Dermis microvascular lymphatic vessel endothelial cell (primary cell): Measurements from ENCODE around the gene CYSLTR2. TPM values are rescaled to one million over a fixed set of nuclear protein-coding genes. Genes with fewer than 3 reads are reported as not detected.

Experiments used
- DNase-seq, 2 donors: peaks; one replicate each; pipeline versions ENCODE4 v3.0.0 to v3.0.0-alpha.2; 2010; ENCODE audit warnings: low read depth in 2 of 2
- total RNA-seq: library from RNA; depleted of rRNA; stranded (reverse); fragments of >200 nt; gene quantifications from 2 replicates; pipeline ENCODE4 v1.2.1, GENCODE V29; 2014

CYSLTR2 gene
- total RNA-seq, 1 donor from 2014 or later = not detected

- DNase-seq = no peak
These were observed 84.6 kb downstream of the CYSLTR2 start for GRCh38 chr13:48738311-48738710.

DNA sequence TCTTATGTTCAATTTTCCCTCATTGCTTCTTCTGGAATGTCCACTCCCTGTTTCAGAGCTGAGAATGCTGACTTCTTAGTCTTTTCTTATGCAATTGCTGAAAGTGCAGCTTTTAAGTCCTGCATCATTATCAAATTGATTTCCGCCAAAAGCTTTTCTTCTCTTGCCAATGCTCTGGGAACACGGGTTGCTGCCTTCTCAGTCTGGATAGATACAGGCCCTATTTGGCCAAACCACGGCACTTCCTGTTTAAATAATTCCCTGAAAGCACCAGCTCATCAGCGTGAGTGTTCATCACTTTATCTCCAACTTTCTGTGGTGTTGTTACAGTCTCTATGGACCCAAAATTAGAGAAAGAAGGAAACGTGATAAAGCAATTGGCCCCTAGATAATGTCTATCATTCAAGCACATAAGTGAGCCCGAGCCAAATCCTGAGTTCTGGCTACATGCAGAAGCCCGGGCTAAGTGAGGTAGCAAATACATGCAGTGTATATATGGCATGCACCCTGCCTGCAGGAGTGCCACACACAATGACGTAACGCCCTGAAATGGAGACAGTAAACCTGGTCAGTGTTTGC is 85.7 kb downstream of the CYSLTR2 start:
- no peak for DNase-seq

DNA sequence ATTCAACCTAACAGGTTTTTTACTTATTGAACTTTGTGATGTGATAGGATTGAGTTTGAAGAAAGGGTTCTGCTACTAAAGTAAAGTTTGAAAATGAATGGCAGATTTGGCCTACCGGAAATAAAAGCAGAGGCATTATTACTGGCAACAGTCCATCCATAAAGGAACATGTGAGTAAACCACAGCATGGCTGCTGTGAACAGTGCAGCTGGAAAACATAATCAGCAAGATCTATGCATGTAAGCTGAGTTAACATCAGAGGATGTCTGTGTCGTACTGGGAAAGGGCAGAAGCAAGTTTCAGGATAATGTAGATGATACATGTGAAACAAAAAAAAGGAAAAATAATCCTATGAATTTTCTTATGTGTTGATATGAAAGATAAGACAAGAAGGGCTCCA is 87.6 kb downstream of the CYSLTR2 start:
- peak; percentile 35 to 40 for DNase-seq

- DNase-seq = no peak
These were observed 93.1 kb downstream of the CYSLTR2 start for GRCh38 chr13:48746821-48747220.

- DNase-seq = no peak
These were observed 95.0 kb downstream of the CYSLTR2 start for GRCh38 chr13:48748681-48749080.

DNA sequence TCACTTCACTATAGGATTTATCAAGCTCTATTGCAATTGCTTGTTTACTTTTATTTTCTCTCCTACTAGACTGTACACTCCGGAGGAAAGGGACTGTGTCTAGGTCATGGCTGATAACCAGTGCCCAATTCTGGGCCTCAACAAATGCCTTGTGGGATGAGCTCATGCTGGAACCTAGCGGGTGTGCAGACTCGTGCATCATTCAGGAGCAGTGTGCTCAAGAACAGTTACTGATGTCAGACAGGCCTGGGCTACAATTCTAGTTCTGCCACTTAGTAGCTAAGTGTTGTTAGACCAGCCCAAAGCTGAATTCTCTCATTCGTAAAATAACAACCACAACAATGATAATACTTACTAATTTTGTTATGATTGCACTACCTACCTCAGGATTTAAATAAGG is 95.4 kb downstream of the CYSLTR2 start:
- no peak for DNase-seq

DNA sequence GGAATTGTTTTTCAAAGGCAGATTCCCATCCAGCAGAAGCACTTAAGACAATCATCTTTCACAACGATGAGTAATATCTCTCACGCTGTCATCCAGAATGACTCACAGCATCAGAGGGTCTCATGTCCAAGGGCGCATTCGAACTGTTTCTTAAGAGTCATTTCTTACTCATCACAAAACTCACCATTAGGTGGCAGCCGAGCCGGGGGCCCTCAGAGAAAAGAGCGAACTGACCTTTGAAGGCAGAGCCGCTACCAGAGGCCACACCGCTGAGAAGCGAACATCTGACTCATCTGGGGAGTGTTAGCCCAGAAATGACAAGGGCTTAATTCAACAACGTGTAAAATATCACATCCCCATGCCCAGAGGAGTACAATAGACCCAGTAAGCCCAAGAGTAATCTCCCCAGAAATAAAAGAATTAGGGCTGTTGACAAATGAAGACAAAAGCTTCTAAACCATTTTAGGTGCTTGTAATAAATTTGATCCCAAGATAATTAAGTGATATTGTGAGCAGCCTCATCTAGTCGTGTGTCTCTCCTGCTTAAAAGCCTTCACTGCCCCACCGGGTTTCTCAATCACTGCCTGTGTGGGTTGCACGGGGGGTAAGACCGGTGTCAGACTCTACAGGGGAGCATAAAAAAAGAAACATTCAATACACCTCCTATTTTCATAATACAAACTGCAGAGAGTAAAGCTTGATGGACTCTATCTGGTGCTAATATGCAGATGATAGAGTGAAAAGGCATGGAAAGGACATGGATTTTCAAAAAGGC is 96.2 kb downstream of the CYSLTR2 start:
- DNase-seq = peak in 1 of 2 donors; percentile 83

DNA sequence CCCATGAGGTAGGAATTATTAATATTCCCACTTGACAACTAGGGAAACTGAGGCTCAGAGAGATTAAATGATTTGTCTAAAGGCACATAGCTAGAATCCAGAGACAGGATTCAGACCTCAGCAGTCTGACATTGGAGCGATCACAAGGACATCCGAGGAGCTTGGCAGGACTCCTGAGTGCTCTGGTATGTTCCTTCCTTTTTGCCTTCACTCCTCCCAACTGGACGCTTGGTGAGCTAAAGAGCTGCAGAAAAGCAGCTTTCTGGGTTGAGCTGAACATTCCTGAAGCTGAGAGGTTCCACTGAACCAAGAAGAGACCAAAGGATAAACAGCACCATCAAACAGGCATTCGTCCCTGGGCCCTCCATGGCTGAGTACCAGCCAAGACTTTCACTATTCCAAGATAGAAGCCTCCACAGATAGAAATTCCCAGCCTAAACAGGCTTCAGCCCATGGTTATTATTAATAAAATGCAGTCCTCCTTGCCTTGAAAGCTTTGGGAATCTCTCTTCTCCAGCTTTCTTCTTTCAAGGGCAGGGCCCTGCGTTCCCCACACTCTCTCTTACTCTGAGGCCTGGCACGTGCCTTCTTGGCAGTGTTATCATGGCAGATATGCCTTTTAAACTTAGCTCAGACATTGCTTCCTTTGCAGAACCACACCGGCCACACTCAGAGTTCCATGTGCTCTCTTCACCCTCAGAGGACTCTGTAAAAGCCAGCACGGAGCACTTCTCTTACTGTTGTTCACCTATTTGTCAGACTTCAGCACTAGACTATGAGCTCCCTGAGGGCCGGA is 97.1 kb downstream of the CYSLTR2 start:
- DNase-seq = no peak

DNA sequence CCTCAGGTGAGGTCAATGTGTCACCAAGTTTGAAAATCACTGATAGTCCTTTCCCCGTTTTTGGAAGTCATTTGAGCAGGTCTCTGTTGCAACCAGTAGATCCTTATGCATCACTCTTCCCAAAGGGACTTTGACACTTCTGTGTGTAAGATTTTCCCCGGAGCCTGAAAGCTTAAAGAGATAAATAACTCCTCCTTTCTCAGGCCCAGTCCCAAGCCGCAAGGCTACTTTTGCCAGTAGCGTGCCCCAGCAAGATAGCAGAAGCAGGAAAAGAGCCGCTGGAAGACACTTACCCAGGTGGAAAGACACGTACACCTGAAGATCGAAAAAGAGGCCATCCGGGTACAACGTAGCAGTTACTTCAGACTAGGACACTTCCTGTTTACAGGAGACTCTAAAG is 106.9 kb downstream of the CYSLTR2 start:
- DNase-seq = no peak

Other genes with a start within 250 kb of the CYSLTR2 start
- gene LPAR6, start 240.8 kb upstream of the CYSLTR2 start, total RNA-seq = 22.0 and 22.4 TPM in 2 replicates
- 9.6 and 15.6 TPM in 2 replicates for gene RCBTB2, start 120.8 kb upstream of the CYSLTR2 start, total RNA-seq